Natural killer cell (primary cell): Measurements from ENCODE around the gene DOK1. TPM values are rescaled to one million over a fixed set of nuclear protein-coding genes. Genes with fewer than 3 reads are reported as not detected.

ENCODE experiments used
- ATAC-seq, 3 donors: fragments of 150-1000 bp in 2 of 3; fragments of 200-7000 bp in 1 of 3; cut with Tn5 transposase; 1 replicate in 1 of 3; 2 replicates in 2 of 3; pipeline ENCODE4 v1.10.0; 2021; ENCODE audit warnings: mild to moderate bottlenecking in 2 of 3, moderate library complexity in 2 of 3
- DNase-seq, 2 donors: peaks; one replicate each; pipeline versions ENCODE4 v3.0.0 to v3.0.0-alpha.2; 2013 to 2021; ENCODE audit warnings: mixed read lengths in 1 of 2
- H3K27ac ChIP-seq: one replicate; pipeline ENCODE4 v1.5.1; 2013; ENCODE audit warnings: mild to moderate bottlenecking, low read length
- H3K27me3 ChIP-seq: one replicate; pipeline ENCODE4 v1.6.1; 2013; ENCODE audit warnings: low read length; ENCODE audit not compliant: control insufficient read depth, insufficient read depth
- H3K36me3 ChIP-seq: one replicate; pipeline ENCODE4 v1.6.1; 2013; ENCODE audit warnings: low read length; ENCODE audit not compliant: control insufficient read depth, insufficient read depth
- H3K4me1 ChIP-seq: one replicate; pipeline ENCODE4 v1.6.1; 2013; ENCODE audit warnings: low read length; ENCODE audit not compliant: control insufficient read depth, insufficient read depth
- H3K4me3 ChIP-seq: one replicate; pipeline ENCODE4 v1.5.1; 2013; ENCODE audit warnings: low read length
- H3K9me3 ChIP-seq: one replicate; pipeline ENCODE4 v1.6.1; 2013; ENCODE audit warnings: low read length; ENCODE audit not compliant: control insufficient read depth, insufficient read depth
- H3K27ac Mint-ChIP-seq, 2 donors: one replicate each; pipeline ENCODE4 v1.8.0; 2022; ENCODE audit warnings: mild to moderate bottlenecking in 2 of 2, mixed read lengths in 2 of 2, moderate library complexity in 1 of 2
- H3K27me3 Mint-ChIP-seq, 2 donors: one replicate each; pipeline ENCODE4 v1.8.0; 2022; ENCODE audit warnings: low read depth in 2 of 2, mixed read lengths in 2 of 2
- H3K36me3 Mint-ChIP-seq: one replicate; pipeline ENCODE4 v1.8.0; 2022; ENCODE audit warnings: mixed read lengths
- H3K4me1 Mint-ChIP-seq, 2 donors: one replicate each; pipeline ENCODE4 v1.8.0; 2022; ENCODE audit warnings: mixed read lengths in 2 of 2
- H3K4me3 Mint-ChIP-seq: one replicate; pipeline ENCODE4 v1.8.0; 2022; ENCODE audit warnings: mild to moderate bottlenecking, moderate library complexity, mixed read lengths
- H3K9me3 Mint-ChIP-seq, 2 donors: one replicate each; pipeline ENCODE4 v1.8.0; 2022; ENCODE audit warnings: mixed read lengths in 2 of 2
- WGBS: methylation state at CpG from one replicate; pipeline ENCODE4 v1.1.7; 2013; ENCODE audit warnings: missing lambda C conversion rate; ENCODE audit not compliant: insufficient coverage; 5-methylcytosine and 5-hydroxymethylcytosine counted together
- intact Hi-C: fragments of 100-400 bp; cut with micrococcal nuclease; formaldehyde crosslinking; loops from one replicate; pipeline ENCODE4 v1.14.2; 2022
- total RNA-seq, 4 donors: library from RNA; stranded (reverse); fragments of 120-200 nt in 1 of 4; gene quantifications; one replicate each; pipeline versions ENCODE4 v1.2.3 to v1.2.4, GENCODE V29; 2013 to 2022
- TF ChIP-seq, protein P1 (sequence below): fragments of 200-600 bp; IDR thresholded peaks from one replicate; pipeline ENCODE4 v1.8.0; 2022; ENCODE audit warnings: antibody characterized with exemption

The DOK1 gene
- total RNA-seq, 3 donors from 2014 or later (not counting 1 experiment from before 2014, with no cell fraction given), result 17.4 to 24.9 (median 23.9) TPM

DNA sequence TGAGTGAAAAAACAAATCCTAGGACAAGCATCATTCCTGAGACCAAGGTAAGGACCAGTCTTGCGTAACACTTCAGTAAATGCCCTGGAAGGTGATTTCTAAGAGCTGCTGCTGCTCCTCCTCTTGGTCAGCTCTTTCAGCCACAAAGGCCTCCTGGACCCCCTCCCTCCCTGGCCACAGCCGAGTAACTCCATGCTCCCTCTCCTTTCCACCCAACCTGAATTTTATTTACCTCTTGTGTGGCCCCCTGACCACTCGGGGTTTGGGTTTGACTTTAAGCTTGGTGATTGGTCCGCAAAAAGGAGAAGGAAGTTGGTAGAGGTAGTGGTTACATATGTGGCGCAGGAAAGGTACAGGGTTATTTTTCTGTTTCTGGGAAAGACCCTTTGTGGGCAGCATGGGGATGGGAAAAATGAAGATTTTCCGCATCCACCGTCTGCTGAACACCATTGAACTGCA is 15.6 kb upstream of the DOK1 start:
- Histone ChIP-seq H3K36me3 (no peaks in the 10 kb centered on the region), H3K27ac (no peak overlapping the region), H3K9me3 (no peaks in the 10 kb centered on the region), H3K4me3 (no peak overlapping the region), H3K27me3 (no peaks in the 10 kb centered on the region), H3K4me1 (peaks cover 8% of the 10 kb centered on the region)
- TF ChIP-seq, protein P1, sequence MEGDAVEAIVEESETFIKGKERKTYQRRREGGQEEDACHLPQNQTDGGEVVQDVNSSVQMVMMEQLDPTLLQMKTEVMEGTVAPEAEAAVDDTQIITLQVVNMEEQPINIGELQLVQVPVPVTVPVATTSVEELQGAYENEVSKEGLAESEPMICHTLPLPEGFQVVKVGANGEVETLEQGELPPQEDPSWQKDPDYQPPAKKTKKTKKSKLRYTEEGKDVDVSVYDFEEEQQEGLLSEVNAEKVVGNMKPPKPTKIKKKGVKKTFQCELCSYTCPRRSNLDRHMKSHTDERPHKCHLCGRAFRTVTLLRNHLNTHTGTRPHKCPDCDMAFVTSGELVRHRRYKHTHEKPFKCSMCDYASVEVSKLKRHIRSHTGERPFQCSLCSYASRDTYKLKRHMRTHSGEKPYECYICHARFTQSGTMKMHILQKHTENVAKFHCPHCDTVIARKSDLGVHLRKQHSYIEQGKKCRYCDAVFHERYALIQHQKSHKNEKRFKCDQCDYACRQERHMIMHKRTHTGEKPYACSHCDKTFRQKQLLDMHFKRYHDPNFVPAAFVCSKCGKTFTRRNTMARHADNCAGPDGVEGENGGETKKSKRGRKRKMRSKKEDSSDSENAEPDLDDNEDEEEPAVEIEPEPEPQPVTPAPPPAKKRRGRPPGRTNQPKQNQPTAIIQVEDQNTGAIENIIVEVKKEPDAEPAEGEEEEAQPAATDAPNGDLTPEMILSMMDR, result no peak
- no peak overlapping the region for H3K27ac Mint-ChIP-seq
- 10% methylated on average over 7 of the region's 7 CpGs for WGBS
- no peaks in the 10 kb centered on the region for H3K9me3 Mint-ChIP-seq
- intact Hi-C loops, result no loop called here
- no peaks in the 10 kb centered on the region for H3K4me1 Mint-ChIP-seq
- peaks cover 26 to 40% of the 10 kb centered on the region in 2 donors for H3K27me3 Mint-ChIP-seq
- H3K36me3 Mint-ChIP-seq, result no peaks in the 10 kb centered on the region
- H3K4me3 Mint-ChIP-seq, result no peak overlapping the region
- ATAC-seq, result no peak
- no peak for DNase-seq

DNA sequence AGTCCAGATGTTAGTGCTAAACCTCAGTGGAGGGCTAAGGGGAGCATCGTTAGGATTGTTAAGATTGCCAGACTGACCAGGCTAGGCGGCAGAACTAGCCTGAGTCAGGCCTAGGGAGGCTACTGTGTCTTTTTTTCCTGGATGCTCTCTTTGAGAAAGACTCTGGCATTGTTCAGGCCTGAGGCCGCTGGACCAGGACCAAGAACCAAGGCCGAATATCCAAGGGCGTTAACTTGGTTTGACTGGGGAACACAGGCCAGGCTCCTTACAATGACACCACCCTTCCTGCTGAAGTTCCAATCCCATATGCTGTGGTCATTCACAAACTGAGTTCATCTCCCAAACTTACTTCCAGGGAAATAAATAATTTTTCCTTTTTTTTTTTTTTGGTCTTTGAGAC is 14.2 kb upstream of the DOK1 start:
- peaks cover 26 to 47% of the 10 kb centered on the region in 2 donors for H3K27me3 Mint-ChIP-seq
- no peaks in the 10 kb centered on the region for H3K9me3 Mint-ChIP-seq
- no peak overlapping the region for H3K27ac ChIP-seq
- no peaks in the 10 kb centered on the region for H3K4me1 Mint-ChIP-seq
- H3K4me3 Mint-ChIP-seq, result no peak overlapping the region
- WGBS, result 91% methylated on average over 5 of the region's 5 CpGs
- H3K4me1 ChIP-seq, result peaks cover 8% of the 10 kb centered on the region
- no peaks in the 10 kb centered on the region for H3K27me3 ChIP-seq
- intact Hi-C loops, result no loop called here
- no peaks in the 10 kb centered on the region for H3K36me3 ChIP-seq
- no peaks in the 10 kb centered on the region for H3K36me3 Mint-ChIP-seq
- H3K9me3 ChIP-seq, result no peaks in the 10 kb centered on the region
- no peak overlapping the region for H3K4me3 ChIP-seq
- DNase-seq, result no peak
- TF ChIP-seq, protein P1, result no peak
- ATAC-seq, result no peak
- no peak overlapping the region for H3K27ac Mint-ChIP-seq

DNA sequence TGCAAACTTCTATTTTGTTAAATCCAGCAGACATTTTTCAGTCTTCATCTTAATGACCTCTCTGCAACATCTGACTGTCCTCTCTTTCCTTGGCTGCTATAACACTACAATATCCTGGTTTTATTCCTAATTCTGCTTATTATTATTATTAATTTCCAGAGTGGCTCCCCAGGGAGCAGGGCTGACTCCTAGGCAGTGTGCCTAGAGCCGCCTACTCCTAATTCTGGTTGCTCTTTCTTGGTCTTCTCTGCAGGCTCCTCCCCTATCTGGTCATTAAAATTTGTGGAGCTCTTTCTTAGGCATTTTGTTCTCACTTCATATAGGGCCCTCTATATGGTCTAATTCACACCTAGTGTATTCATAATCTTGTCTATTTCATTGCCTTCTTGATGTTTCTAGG is 11.5 kb upstream of the DOK1 start:
- no peaks in the 10 kb centered on the region for H3K9me3 ChIP-seq
- intact Hi-C loops, result no loop called here
- DNase-seq (no peak), ATAC-seq (no peak)
- Mint-ChIP-seq H3K4me3 (no peak overlapping the region), H3K4me1 (no peaks in the 10 kb centered on the region), H3K27me3 (peaks cover 29 to 47% of the 10 kb centered on the region in 2 donors), H3K36me3 (no peaks in the 10 kb centered on the region), H3K9me3 (no peaks in the 10 kb centered on the region), H3K27ac (no peak overlapping the region)
- WGBS, result 94% methylated on average over 1 of the region's 1 CpG
- H3K4me1 ChIP-seq, result peaks cover 8% of the 10 kb centered on the region
- H3K27me3 ChIP-seq, result peaks cover 4% of the 10 kb centered on the region
- no peaks in the 10 kb centered on the region for H3K36me3 ChIP-seq
- TF ChIP-seq, protein P1, result no peak
- H3K27ac ChIP-seq, result no peak overlapping the region
- H3K4me3 ChIP-seq, result no peak overlapping the region

DNA sequence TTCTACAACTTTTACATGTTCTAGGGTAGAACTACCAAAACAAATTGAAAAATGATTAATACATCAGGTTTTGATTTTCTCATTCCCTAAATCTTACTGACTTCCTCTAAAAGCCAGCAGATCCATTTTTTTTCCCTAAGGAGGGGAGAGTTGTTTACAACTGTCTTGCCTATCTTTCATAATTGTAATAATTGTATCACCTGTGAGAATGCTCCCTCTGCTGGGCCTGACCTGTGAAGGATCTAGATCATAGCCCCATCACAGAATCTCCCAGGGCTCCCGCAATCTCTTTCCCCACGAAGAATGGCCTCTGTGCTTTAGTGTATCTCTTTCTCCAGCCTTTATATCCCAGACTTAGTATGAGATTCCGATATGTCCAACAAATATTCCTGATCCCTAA is 9.9 kb upstream of the DOK1 start:
- no peak overlapping the region for H3K27ac Mint-ChIP-seq
- H3K4me3 Mint-ChIP-seq, result no peak overlapping the region
- DNase-seq (peak in 1 of 2 donors; percentile 52), ATAC-seq (peak in 2 of 3 donors; percentile 26 to 47)
- Histone ChIP-seq H3K4me1 (peaks cover 13% of the 10 kb centered on the region), H3K9me3 (no peaks in the 10 kb centered on the region), H3K27ac (no peak overlapping the region), H3K27me3 (peaks cover 16% of the 10 kb centered on the region), H3K4me3 (no peak overlapping the region), H3K36me3 (no peaks in the 10 kb centered on the region)
- intact Hi-C loops, result no loop called here
- H3K9me3 Mint-ChIP-seq, result no peaks in the 10 kb centered on the region
- 87% methylated on average over 3 of the region's 3 CpGs for WGBS
- peaks cover 0 to 4% of the 10 kb centered on the region in 2 donors for H3K4me1 Mint-ChIP-seq
- peaks cover 30 to 42% of the 10 kb centered on the region in 2 donors for H3K27me3 Mint-ChIP-seq
- no peaks in the 10 kb centered on the region for H3K36me3 Mint-ChIP-seq
- TF ChIP-seq, protein P1, result peak; percentile 9
